Measurements from ENCODE around the gene PPFIA3.

The PPFIA3 gene

DNA sequence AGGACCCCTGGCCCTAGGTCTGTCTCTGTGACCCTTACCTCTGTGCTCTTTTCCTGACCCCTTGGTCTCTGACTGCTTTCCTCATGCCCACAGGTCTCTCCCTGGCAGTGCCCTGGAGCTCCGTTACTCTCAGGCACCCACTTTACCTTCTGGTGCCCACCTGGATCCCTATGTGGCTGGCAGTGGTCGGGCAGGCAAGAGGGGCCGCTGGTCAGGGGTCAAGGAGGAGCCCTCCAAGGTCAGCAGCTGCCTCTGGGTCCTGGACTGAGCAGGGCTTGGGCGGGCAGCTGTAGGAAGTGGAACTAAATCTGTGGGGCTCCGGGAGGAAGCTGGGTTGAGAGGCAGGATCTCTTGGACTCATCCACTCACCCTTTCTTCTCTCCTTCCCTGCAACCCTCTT, 16.3 kb downstream of the PPFIA3 start:
- peaks cover 7% of the 10 kb centered on the region for H3K4me1 ChIP-seq (ENCODE audit: control insufficient read depth, insufficient read depth, low read depth, low read length)
- whole genome bisulfite sequencing, result 92% methylated on average over 3 of the region's 5 CpGs
- no peak overlapping the region for H3K18ac ChIP-seq (ENCODE audit: low read depth in 1 of 2, low read length in 2 of 2)
- H2AK5ac ChIP-seq (ENCODE audit: low read length, severe bottlenecking), result no peak overlapping the region
- H2BK120ac ChIP-seq (ENCODE audit: low read depth, low read length), result no peak overlapping the region
- no peak overlapping the region for H2AFZ ChIP-seq (ENCODE audit: low read depth, low read length)
- no peak overlapping the region for H3K9ac ChIP-seq (ENCODE audit: low read length)
- H3K23ac ChIP-seq (ENCODE audit: low read length in 2 of 2), result peak overlapping the region in 1 of 2 experiments; percentile 59
- H4K8ac ChIP-seq (ENCODE audit: low read length), result no peak overlapping the region
- H3K9me3 ChIP-seq (ENCODE audit: control insufficient read depth, low read length), result no peaks in the 10 kb centered on the region
- DNase-seq, result no peak
- H2BK12ac ChIP-seq (ENCODE audit: low read length in 2 of 2), result no peak overlapping the region
- H3K36me3 ChIP-seq (ENCODE audit: control insufficient read depth in 1 of 2, insufficient read depth in 2 of 2, low read depth in 1 of 2, low read length in 2 of 2), result peaks cover 0 to 3% of the 10 kb centered on the region in 2 experiments
- H3K4ac ChIP-seq (ENCODE audit: low read depth in 1 of 2, low read length in 2 of 2), result no peak overlapping the region
- H3K14ac ChIP-seq (ENCODE audit: low read length in 2 of 2), result no peak overlapping the region
- no peak overlapping the region for H2BK5ac ChIP-seq (ENCODE audit: low read depth, low read length, poor library complexity, severe bottlenecking)
- H3K4me3 ChIP-seq (ENCODE audit: insufficient read depth in 1 of 2, low read depth in 1 of 2, low read length in 2 of 2), result no peak overlapping the region
- no peak overlapping the region for H2BK15ac ChIP-seq (ENCODE audit: low read depth, poor library complexity, severe bottlenecking)
- H3K4me2 ChIP-seq (ENCODE audit: low read length, poor library complexity, severe bottlenecking), result no peak overlapping the region
- no peak overlapping the region for H3K27ac ChIP-seq (ENCODE audit: low read length, poor library complexity, severe bottlenecking)
- no peak overlapping the region for H4K91ac ChIP-seq (ENCODE audit: low read length)
- H3K79me1 ChIP-seq (replicated peaks; ENCODE audit: low read length, poor library complexity, severe bottlenecking), result no peaks in the 10 kb centered on the region
- peaks cover 0 to 24% of the 10 kb centered on the region in 2 experiments for H3K27me3 ChIP-seq (ENCODE audit: control insufficient read depth in 1 of 2, insufficient read depth in 1 of 2, low read length in 2 of 2)

DNA sequence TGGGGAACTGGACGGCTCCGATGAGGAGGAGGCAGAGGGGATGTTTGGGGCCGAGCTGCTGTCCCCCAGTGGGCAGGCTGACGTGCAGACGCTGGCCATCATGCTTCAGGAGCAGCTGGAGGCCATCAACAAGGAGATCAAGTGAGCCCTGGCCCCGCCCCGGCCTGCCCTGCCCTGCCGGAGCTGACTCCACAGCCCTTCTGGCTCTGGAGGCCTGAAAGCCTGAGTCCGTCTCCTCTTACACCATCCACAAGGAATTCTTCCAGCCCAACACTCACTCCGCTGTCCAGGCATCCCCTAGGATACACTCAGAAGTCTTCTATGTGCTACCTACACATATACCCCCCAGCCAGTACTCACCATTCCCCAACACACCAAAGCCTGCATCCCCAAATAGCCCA, 17.4 kb downstream of the PPFIA3 start:
- H2BK5ac ChIP-seq (ENCODE audit: low read depth, low read length, poor library complexity, severe bottlenecking), result no peak overlapping the region
- no peak overlapping the region for H4K8ac ChIP-seq (ENCODE audit: low read length)
- no peak overlapping the region for H2BK120ac ChIP-seq (ENCODE audit: low read depth, low read length)
- no peak overlapping the region for H4K91ac ChIP-seq (ENCODE audit: low read length)
- no peak overlapping the region for H3K27ac ChIP-seq (ENCODE audit: low read length, poor library complexity, severe bottlenecking)
- 74% methylated on average over 10 of the region's 10 CpGs for WGBS
- no peak overlapping the region for H2BK15ac ChIP-seq (ENCODE audit: low read depth, poor library complexity, severe bottlenecking)
- no peak overlapping the region for H3K9ac ChIP-seq (ENCODE audit: low read length)
- H3K4ac ChIP-seq (ENCODE audit: low read depth in 1 of 2, low read length in 2 of 2), result no peak overlapping the region
- peaks cover 0 to 3% of the 10 kb centered on the region in 2 experiments for H3K36me3 ChIP-seq (ENCODE audit: control insufficient read depth in 1 of 2, insufficient read depth in 2 of 2, low read depth in 1 of 2, low read length in 2 of 2)
- H3K4me1 ChIP-seq (ENCODE audit: control insufficient read depth, insufficient read depth, low read depth, low read length), result peaks cover 7% of the 10 kb centered on the region
- H3K4me2 ChIP-seq (ENCODE audit: low read length, poor library complexity, severe bottlenecking), result no peak overlapping the region
- no peak overlapping the region for H2AK5ac ChIP-seq (ENCODE audit: low read length, severe bottlenecking)
- peaks cover 0 to 24% of the 10 kb centered on the region in 2 experiments for H3K27me3 ChIP-seq (ENCODE audit: control insufficient read depth in 1 of 2, insufficient read depth in 1 of 2, low read length in 2 of 2)
- no peak overlapping the region for H3K4me3 ChIP-seq (ENCODE audit: insufficient read depth in 1 of 2, low read depth in 1 of 2, low read length in 2 of 2)
- no peaks in the 10 kb centered on the region for H3K79me1 ChIP-seq (replicated peaks; ENCODE audit: low read length, poor library complexity, severe bottlenecking)
- DNase-seq, result peak; percentile 24
- H3K23ac ChIP-seq (ENCODE audit: low read length in 2 of 2), result no peak overlapping the region
- no peak overlapping the region for H2AFZ ChIP-seq (ENCODE audit: low read depth, low read length)
- H3K14ac ChIP-seq (ENCODE audit: low read length in 2 of 2), result no peak overlapping the region
- no peak overlapping the region for H3K18ac ChIP-seq (ENCODE audit: low read depth in 1 of 2, low read length in 2 of 2)
- H2BK12ac ChIP-seq (ENCODE audit: low read length in 2 of 2), result no peak overlapping the region
- H3K9me3 ChIP-seq (ENCODE audit: control insufficient read depth, low read length), result no peaks in the 10 kb centered on the region

DNA sequence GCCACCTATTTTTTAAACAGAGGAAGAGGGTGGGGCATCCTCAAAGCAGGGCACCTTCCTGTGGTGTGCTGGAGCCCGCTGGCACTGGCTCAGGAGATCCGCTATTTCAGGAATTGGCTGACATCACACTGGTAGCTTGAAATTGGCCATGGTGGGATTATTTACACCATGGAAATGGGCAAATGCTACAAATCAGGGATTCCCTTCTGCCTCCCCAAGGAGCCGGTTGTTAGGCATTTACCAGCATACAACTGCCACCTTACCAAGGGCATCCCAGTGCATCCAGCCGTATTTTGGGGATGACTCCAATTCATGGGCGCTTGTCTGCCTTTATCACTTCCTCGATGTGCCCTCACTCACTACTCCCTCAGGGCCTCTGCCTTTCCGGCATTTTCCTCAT, 21.6 kb downstream of the PPFIA3 start:
- H2AFZ ChIP-seq (ENCODE audit: low read depth, low read length), result no peak overlapping the region
- H3K36me3 ChIP-seq (ENCODE audit: control insufficient read depth in 1 of 2, insufficient read depth in 2 of 2, low read depth in 1 of 2, low read length in 2 of 2), result no peaks in the 10 kb centered on the region
- no peak overlapping the region for H2BK5ac ChIP-seq (ENCODE audit: low read depth, low read length, poor library complexity, severe bottlenecking)
- H2BK120ac ChIP-seq (ENCODE audit: low read depth, low read length), result no peak overlapping the region
- no peak overlapping the region for H4K91ac ChIP-seq (ENCODE audit: low read length)
- H3K14ac ChIP-seq (ENCODE audit: low read length in 2 of 2), result no peak overlapping the region
- no peak overlapping the region for H2BK15ac ChIP-seq (ENCODE audit: low read depth, poor library complexity, severe bottlenecking)
- H3K9me3 ChIP-seq (ENCODE audit: control insufficient read depth, low read length), result no peaks in the 10 kb centered on the region
- no peak for DNase-seq
- no peak overlapping the region for H3K4me2 ChIP-seq (ENCODE audit: low read length, poor library complexity, severe bottlenecking)
- H3K4me1 ChIP-seq (ENCODE audit: control insufficient read depth, insufficient read depth, low read depth, low read length), result peaks cover 17% of the 10 kb centered on the region
- H4K8ac ChIP-seq (ENCODE audit: low read length), result no peak overlapping the region
- no peak overlapping the region for H3K4ac ChIP-seq (ENCODE audit: low read depth in 1 of 2, low read length in 2 of 2)
- H3K27ac ChIP-seq (ENCODE audit: low read length, poor library complexity, severe bottlenecking), result no peak overlapping the region
- WGBS, result 90% methylated on average over 7 of the region's 7 CpGs
- H3K4me3 ChIP-seq (ENCODE audit: insufficient read depth in 1 of 2, low read depth in 1 of 2, low read length in 2 of 2), result no peak overlapping the region
- no peaks in the 10 kb centered on the region for H3K79me1 ChIP-seq (replicated peaks; ENCODE audit: low read length, poor library complexity, severe bottlenecking)
- no peak overlapping the region for H2AK5ac ChIP-seq (ENCODE audit: low read length, severe bottlenecking)
- H3K9ac ChIP-seq (ENCODE audit: low read length), result no peak overlapping the region
- H3K18ac ChIP-seq (ENCODE audit: low read depth in 1 of 2, low read length in 2 of 2), result no peak overlapping the region
- H3K27me3 ChIP-seq (ENCODE audit: control insufficient read depth in 1 of 2, insufficient read depth in 1 of 2, low read length in 2 of 2), result peaks cover 0 to 2% of the 10 kb centered on the region in 2 experiments
- no peak overlapping the region for H2BK12ac ChIP-seq (ENCODE audit: low read length in 2 of 2)
- no peak overlapping the region for H3K23ac ChIP-seq (ENCODE audit: low read length in 2 of 2)

DNA sequence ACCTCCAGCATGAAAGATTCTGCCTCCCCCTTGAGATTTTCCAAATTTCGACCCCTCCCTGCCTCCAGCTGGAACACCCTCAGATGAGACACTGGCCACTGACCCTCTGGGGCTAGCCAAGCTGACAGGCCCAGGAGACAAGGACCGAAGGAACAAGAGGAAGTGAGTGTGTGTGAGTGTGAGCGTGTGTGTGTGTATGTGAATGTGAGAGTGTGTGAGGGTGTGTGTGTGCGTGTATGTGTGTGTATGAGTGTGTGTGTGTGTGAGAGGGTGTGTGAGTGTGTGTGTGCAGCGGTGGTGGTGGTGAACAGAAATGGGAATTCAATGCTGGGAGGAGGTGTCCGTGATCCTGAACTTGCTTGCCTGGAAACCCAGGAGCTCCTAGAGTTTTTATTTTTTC, 22.0 kb downstream of the PPFIA3 start:
- Histone ChIP-seq H2BK15ac (ENCODE audit: low read depth, poor library complexity, severe bottlenecking) (no peak overlapping the region), H4K91ac (ENCODE audit: low read length) (no peak overlapping the region), H3K14ac (ENCODE audit: low read length in 2 of 2) (no peak overlapping the region), H4K8ac (ENCODE audit: low read length) (no peak overlapping the region), H2BK12ac (ENCODE audit: low read length in 2 of 2) (no peak overlapping the region), H3K18ac (ENCODE audit: low read depth in 1 of 2, low read length in 2 of 2) (no peak overlapping the region), H3K27me3 (ENCODE audit: control insufficient read depth in 1 of 2, insufficient read depth in 1 of 2, low read length in 2 of 2) (peaks cover 0 to 2% of the 10 kb centered on the region in 2 experiments), H3K4me1 (ENCODE audit: control insufficient read depth, insufficient read depth, low read depth, low read length) (peaks cover 21% of the 10 kb centered on the region), H3K27ac (ENCODE audit: low read length, poor library complexity, severe bottlenecking) (no peak overlapping the region), H2AK5ac (ENCODE audit: low read length, severe bottlenecking) (no peak overlapping the region), H3K23ac (ENCODE audit: low read length in 2 of 2) (no peak overlapping the region), H3K4me3 (ENCODE audit: insufficient read depth in 1 of 2, low read depth in 1 of 2, low read length in 2 of 2) (no peak overlapping the region), H3K4me2 (ENCODE audit: low read length, poor library complexity, severe bottlenecking) (no peak overlapping the region), H3K36me3 (ENCODE audit: control insufficient read depth in 1 of 2, insufficient read depth in 2 of 2, low read depth in 1 of 2, low read length in 2 of 2) (no peaks in the 10 kb centered on the region), H2AFZ (ENCODE audit: low read depth, low read length) (no peak overlapping the region), H3K9me3 (ENCODE audit: control insufficient read depth, low read length) (no peaks in the 10 kb centered on the region), H2BK5ac (ENCODE audit: low read depth, low read length, poor library complexity, severe bottlenecking) (no peak overlapping the region), H3K79me1 (replicated peaks; ENCODE audit: low read length, poor library complexity, severe bottlenecking) (no peaks in the 10 kb centered on the region), H3K4ac (ENCODE audit: low read depth in 1 of 2, low read length in 2 of 2) (no peak overlapping the region), H3K9ac (ENCODE audit: low read length) (no peak overlapping the region), H2BK120ac (ENCODE audit: low read depth, low read length) (no peak overlapping the region)
- 88% methylated on average over 5 of the region's 6 CpGs for WGBS
- no peak for DNase-seq
